Loucy (cell line): ENCODE data around the gene ZNF668.

Experiments
- H2AFZ ChIP-seq: fragments of 200-600 bp; sonication (generic); 2 replicates; pipeline ENCODE4 v1.6.0; 2016; ENCODE audit warnings: antibody characterized with exemption, mild to moderate bottlenecking, low read length, moderate library complexity
- H3F3A ChIP-seq: fragments of 200-600 bp; 2 replicates; pipeline ENCODE4 v1.6.0; 2016; ENCODE audit warnings: antibody characterized with exemption, low read depth, mild to moderate bottlenecking
- H3K27me3 ChIP-seq: fragments of 200-600 bp; sonication (generic); 2 replicates; pipeline ENCODE4 v1.6.1; 2014; ENCODE audit warnings: low read length, mild to moderate bottlenecking; ENCODE audit not compliant: insufficient read depth, poor library complexity, severe bottlenecking
- H3K36me3 ChIP-seq: fragments of 200-600 bp; sonication (generic); 2 replicates; pipeline ENCODE4 v1.6.1; 2016; ENCODE audit warnings: low read length; ENCODE audit not compliant: insufficient read depth
- H3K4me1 ChIP-seq: fragments of 200-600 bp; sonication (generic); 2 replicates; pipeline ENCODE4 v1.5.1; 2014; ENCODE audit warnings: low read length, mild to moderate bottlenecking; ENCODE audit not compliant: insufficient read depth, poor library complexity, severe bottlenecking
- H3K4me2 ChIP-seq: fragments of 200-600 bp; sonication (generic); 2 replicates; pipeline ENCODE4 v1.6.0; 2014; ENCODE audit warnings: antibody characterized with exemption, low read length, low read depth, mild to moderate bottlenecking; ENCODE audit not compliant: poor library complexity, severe bottlenecking
- H3K4me3 ChIP-seq: fragments of 200-600 bp; sonication (generic); 2 replicates; pipeline ENCODE4 v1.5.1; 2014; ENCODE audit warnings: low read length, mild to moderate bottlenecking, mixed read lengths; ENCODE audit not compliant: poor library complexity, severe bottlenecking
- H3K79me2 ChIP-seq: fragments of 200-600 bp; sonication (generic); 2 replicates; pipeline ENCODE4 v1.6.1; 2014; ENCODE audit warnings: low read length; ENCODE audit not compliant: insufficient read depth
- H3K9ac ChIP-seq: fragments of 200-600 bp; sonication (generic); 2 replicates; pipeline ENCODE4 v1.6.0; 2014; ENCODE audit warnings: mild to moderate bottlenecking, low read depth, low read length, moderate library complexity; ENCODE audit not compliant: poor library complexity, severe bottlenecking
- H3K9me2 ChIP-seq: fragments of 200-600 bp; sonication (generic); replicated peaks from 2 replicates; pipeline ENCODE4 v1.6.1; 2016; ENCODE audit warnings: low read depth, low read length, mixed read lengths
- H3K9me3 ChIP-seq: fragments of 200-600 bp; sonication (generic); 2 replicates; pipeline ENCODE4 v1.6.1; 2014; ENCODE audit warnings: mild to moderate bottlenecking, antibody characterized with exemption, low read length, low read depth; ENCODE audit not compliant: insufficient read depth
- H4K20me1 ChIP-seq: fragments of 200-600 bp; sonication (generic); 2 replicates; pipeline ENCODE4 v1.6.0; 2014; ENCODE audit warnings: antibody characterized with exemption, low read length, mild to moderate bottlenecking; ENCODE audit not compliant: insufficient read depth, poor library complexity, severe bottlenecking
- EZH2phosphoT487 ChIP-seq: fragments of 200-600 bp; IDR thresholded peaks from 2 replicates; pipeline ENCODE4 v1.6.1; 2018; ENCODE audit warnings: antibody characterized with exemption, mild to moderate bottlenecking, moderate library complexity, borderline replicate concordance
- TF ChIP-seq, protein P1 (sequence below): fragments of 200-600 bp; sonication (generic); conservative IDR thresholded peaks from 2 replicates; pipeline ENCODE4 v1.5.1; 2014; ENCODE audit warnings: mild to moderate bottlenecking, antibody characterized with exemption, low read length

Gene ZNF668

DNA sequence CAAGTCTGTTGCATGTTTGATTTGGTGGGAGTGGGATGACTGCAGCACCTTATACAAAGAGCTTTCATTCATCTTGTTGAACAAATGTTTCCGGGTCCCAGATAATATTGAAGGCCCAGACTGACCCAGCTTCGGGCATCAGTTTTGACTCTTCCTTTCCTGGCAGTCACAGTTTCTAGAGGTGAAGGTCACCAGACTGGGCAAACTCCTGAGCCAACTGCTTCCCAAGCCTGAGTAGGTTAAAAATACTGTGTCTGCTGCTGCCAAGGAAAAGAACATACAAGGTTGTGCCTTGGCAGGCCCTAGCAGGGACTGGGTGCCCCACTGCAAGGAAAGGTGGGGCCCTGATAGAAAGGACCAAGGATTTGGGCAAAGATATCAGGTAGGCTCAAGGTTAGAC lies 38.7 kb upstream of the ZNF668 start:
- TF ChIP-seq, protein P1, sequence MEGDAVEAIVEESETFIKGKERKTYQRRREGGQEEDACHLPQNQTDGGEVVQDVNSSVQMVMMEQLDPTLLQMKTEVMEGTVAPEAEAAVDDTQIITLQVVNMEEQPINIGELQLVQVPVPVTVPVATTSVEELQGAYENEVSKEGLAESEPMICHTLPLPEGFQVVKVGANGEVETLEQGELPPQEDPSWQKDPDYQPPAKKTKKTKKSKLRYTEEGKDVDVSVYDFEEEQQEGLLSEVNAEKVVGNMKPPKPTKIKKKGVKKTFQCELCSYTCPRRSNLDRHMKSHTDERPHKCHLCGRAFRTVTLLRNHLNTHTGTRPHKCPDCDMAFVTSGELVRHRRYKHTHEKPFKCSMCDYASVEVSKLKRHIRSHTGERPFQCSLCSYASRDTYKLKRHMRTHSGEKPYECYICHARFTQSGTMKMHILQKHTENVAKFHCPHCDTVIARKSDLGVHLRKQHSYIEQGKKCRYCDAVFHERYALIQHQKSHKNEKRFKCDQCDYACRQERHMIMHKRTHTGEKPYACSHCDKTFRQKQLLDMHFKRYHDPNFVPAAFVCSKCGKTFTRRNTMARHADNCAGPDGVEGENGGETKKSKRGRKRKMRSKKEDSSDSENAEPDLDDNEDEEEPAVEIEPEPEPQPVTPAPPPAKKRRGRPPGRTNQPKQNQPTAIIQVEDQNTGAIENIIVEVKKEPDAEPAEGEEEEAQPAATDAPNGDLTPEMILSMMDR: no peak
- no peak for TF ChIP-seq EZH2phosphoT487
- Histone ChIP-seq H3K9me2 (no peaks in the 10 kb centered on the region), H3K79me2 (peaks cover 24% of the 10 kb centered on the region), H3K4me3 (no peak overlapping the region), H4K20me1 (peaks cover 5% of the 10 kb centered on the region), H3K36me3 (peaks cover 12% of the 10 kb centered on the region; the same call in 1 of the 2 replicates), H2AFZ (no peak overlapping the region), H3K4me1 (peaks cover 7% of the 10 kb centered on the region), H3K27me3 (no peaks in the 10 kb centered on the region), H3K9ac (no peak overlapping the region), H3K4me2 (no peak overlapping the region), H3K9me3 (no peaks in the 10 kb centered on the region), H3F3A (peaks cover 4% of the 10 kb centered on the region; the same call in 1 of the 2 replicates)

DNA sequence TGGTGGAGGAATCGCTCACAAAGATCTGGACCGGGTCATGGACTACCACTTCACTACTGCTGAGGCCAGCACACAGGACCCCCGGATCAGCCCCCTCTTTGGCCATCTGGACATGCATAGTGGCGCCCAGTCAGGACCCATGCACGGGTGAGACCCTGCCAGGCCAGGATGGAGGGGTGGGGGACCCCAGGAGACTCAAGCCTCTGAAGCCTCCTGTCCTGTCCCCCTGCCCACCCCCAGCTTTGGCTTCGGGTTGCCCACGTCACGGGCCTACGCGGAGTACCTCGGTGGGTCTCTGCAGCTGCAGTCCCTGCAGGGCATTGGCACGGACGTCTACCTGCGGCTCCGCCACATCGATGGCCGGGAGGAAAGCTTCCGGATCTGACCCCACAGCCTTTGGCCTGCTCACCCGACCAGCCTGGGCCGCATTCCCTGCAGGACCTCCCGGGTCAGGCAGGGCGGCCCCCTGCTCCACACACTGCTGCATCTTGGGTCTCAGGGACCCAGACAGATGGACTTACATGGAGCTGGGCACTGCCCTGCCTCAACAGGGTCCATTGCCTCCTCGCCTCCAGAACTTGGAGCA lies 37.9 kb upstream of the ZNF668 start:
- H3F3A ChIP-seq: peaks cover 5% of the 10 kb centered on the region; the same call in 1 of the 2 replicates
- H3K4me2 ChIP-seq: no peak overlapping the region
- H3K9me3 ChIP-seq: no peaks in the 10 kb centered on the region
- peaks cover 11% of the 10 kb centered on the region for H3K4me1 ChIP-seq
- TF ChIP-seq EZH2phosphoT487: no peak
- TF ChIP-seq, protein P1: no peak
- peaks cover 12% of the 10 kb centered on the region; the same call in 1 of the 2 replicates for H3K36me3 ChIP-seq
- no peak overlapping the region for H3K4me3 ChIP-seq
- no peak overlapping the region for H2AFZ ChIP-seq
- H3K27me3 ChIP-seq: no peaks in the 10 kb centered on the region
- H3K9me2 ChIP-seq: no peaks in the 10 kb centered on the region
- H3K9ac ChIP-seq: no peak overlapping the region
- peaks cover 5% of the 10 kb centered on the region for H4K20me1 ChIP-seq
- peaks cover 29% of the 10 kb centered on the region for H3K79me2 ChIP-seq

DNA sequence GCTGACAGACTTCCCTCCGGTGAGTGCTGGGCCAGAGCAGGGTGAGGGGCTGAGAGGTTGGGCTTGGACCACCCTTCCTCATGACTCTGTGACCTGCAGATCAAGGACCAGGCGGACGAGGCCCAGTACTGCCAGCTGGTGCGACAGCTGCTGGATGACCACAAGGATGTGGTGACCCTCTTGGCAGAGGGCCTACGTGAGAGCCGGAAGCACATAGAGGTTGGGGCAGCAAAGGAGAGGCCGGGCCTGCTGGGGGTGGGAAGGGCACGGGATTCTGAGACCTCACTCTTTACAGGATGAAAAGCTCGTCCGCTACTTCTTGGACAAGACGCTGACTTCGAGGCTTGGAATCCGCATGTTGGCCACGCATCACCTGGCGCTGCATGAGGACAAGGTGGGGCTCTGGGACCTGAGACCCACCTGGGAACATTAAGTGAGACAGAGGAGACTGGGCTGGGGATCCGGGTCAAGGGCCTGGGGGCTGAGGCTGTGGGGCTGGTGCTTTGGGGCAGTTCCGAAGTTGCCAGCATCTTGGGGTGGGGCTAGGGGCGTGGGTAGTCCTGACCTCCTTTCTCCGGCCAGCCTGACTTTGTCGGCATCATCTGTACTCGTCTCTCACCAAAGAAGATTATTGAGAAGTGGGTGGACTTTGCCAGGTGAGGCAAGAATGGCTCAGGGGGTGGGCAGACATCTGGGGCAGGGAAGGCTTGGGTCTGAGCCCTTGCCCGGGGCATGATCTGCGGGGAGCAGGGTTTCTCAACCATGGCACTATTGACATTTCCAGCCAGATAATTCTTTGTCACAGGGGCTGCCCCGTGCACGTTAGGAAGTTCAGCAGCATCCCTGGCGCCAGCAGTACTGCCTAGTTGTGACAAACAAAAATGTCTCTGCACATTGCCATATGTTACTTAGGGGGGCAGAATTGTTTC lies 36.3 kb upstream of the ZNF668 start:
- peaks cover 14% of the 10 kb centered on the region for H3K4me1 ChIP-seq

More for the DNA sequence above, 36.3 kb upstream of the ZNF668 start:
- no peak for TF ChIP-seq EZH2phosphoT487
- TF ChIP-seq, protein P1: no peak
- Histone ChIP-seq H3F3A (peaks cover 10% of the 10 kb centered on the region; the same call in 1 of the 2 replicates), H2AFZ (no peak overlapping the region), H3K9ac (no peak overlapping the region), H3K9me2 (no peaks in the 10 kb centered on the region), H3K27me3 (no peaks in the 10 kb centered on the region), H3K9me3 (no peaks in the 10 kb centered on the region), H3K4me2 (no peak overlapping the region), H3K4me3 (no peak overlapping the region), H3K36me3 (peaks cover 12% of the 10 kb centered on the region; the same call in 1 of the 2 replicates), H4K20me1 (peaks cover 5% of the 10 kb centered on the region), H3K79me2 (peaks cover 29% of the 10 kb centered on the region)
